ENCODE measurements around the gene LCN1. TPM values are rescaled to one million over a fixed set of nuclear protein-coding genes. Genes with fewer than 3 reads are reported as not detected.

The LCN1 gene
- total RNA-seq, 4 donors from 2014 or later: not detected

Other genes with a start within 250 kb of the LCN1 start
- gene PPP1R26, start 41.7 kb upstream of the LCN1 start, total RNA-seq: 1 to 10 TPM; 2.6 to 7.1 (median 5.1) TPM
- 100 to 1,000 TPM in 1 of 4 donors, 10 to 100 TPM in 3; 48.8 to 108 (median 69.5) TPM for gene MRPS2, start 20.8 kb upstream of the LCN1 start, total RNA-seq
- gene OBP2A, start 24.7 kb downstream of the LCN1 start, total RNA-seq: not detected
- gene PAEP, start 40.3 kb downstream of the LCN1 start, total RNA-seq: not detected
- gene GLT6D1, start 118.1 kb downstream of the LCN1 start, total RNA-seq: not detected
- not detected for gene LCN9, start 141.9 kb downstream of the LCN1 start, total RNA-seq
- gene SOHLH1, start 178.0 kb downstream of the LCN1 start, total RNA-seq: not detected
- 1 to 10 TPM; 2.3 to 8.7 (median 5.3) TPM for gene KCNT1, start 180.7 kb downstream of the LCN1 start, total RNA-seq